HG03442 (cell line): ENCODE results near the gene ZPBP.

Experiments
- ATAC-seq: cut with Tn5 transposase; IDR thresholded peaks from one replicate; pipeline ENCODE4 v1.9.1; 2021; ENCODE audit warnings: mild to moderate bottlenecking, moderate library complexity; ENCODE audit not compliant: unreplicated experiment

The ZPBP gene

GRCh38 chr7:50092579-50093491 lies at the start of gene ZPBP:
Gene ZPBP, minus strand, starts transcription at chr7:50093246. Its CDS starts 52 bp downstream, at chr7:50093194.
- peak; percentile 79 for ATAC-seq

- peak; percentile 32 for ATAC-seq
Measured at GRCh38 chr7:50142425-50143017, 49.5 kb upstream of the ZPBP start.

GRCh38 chr7:50141854-50142253 lies 48.8 kb upstream of the ZPBP start:
- ATAC-seq: no peak

- ATAC-seq: no peak
Measured at GRCh38 chr7:50141131-50141530, 48.1 kb upstream of the ZPBP start.

GRCh38 chr7:50140688-50141087 lies 47.6 kb upstream of the ZPBP start:
- no peak for ATAC-seq

GRCh38 chr7:50138101-50138500 lies 45.1 kb upstream of the ZPBP start:
- no peak for ATAC-seq

- no peak for ATAC-seq
Measured at GRCh38 chr7:50125766-50126165, 32.7 kb upstream of the ZPBP start.

GRCh38 chr7:50121286-50121685 lies 28.2 kb upstream of the ZPBP start:
- peak; percentile 87 for ATAC-seq

GRCh38 chr7:50119815-50120637 lies 27.0 kb upstream of the ZPBP start:
- peak; percentile 71 for ATAC-seq

- no peak for ATAC-seq
Measured at GRCh38 chr7:50112250-50112649, 19.2 kb upstream of the ZPBP start.

- ATAC-seq: no peak
Measured at GRCh38 chr7:50101873-50102272, 8.8 kb upstream of the ZPBP start.

GRCh38 chr7:50095634-50096033 lies 2.6 kb upstream of the ZPBP start:
- ATAC-seq: no peak

GRCh38 chr7:50088463-50089129 lies 4.5 kb downstream of the ZPBP start:
- no peak for ATAC-seq

GRCh38 chr7:50085344-50085743 lies 7.7 kb downstream of the ZPBP start:
- ATAC-seq: no peak

GRCh38 chr7:50073093-50073492 lies 20.0 kb downstream of the ZPBP start:
- no peak for ATAC-seq

GRCh38 chr7:50069613-50070012 lies 23.4 kb downstream of the ZPBP start:
- peak; percentile 85 for ATAC-seq

- peak; percentile 71 for ATAC-seq
Measured at GRCh38 chr7:50068850-50069551, 24.0 kb downstream of the ZPBP start.

GRCh38 chr7:50068026-50068425 lies 25.0 kb downstream of the ZPBP start:
- ATAC-seq: peak; percentile 46

- no peak for ATAC-seq
Measured at GRCh38 chr7:50062951-50063350, 30.1 kb downstream of the ZPBP start.

GRCh38 chr7:50056131-50056530 lies 36.9 kb downstream of the ZPBP start:
- ATAC-seq: no peak
